H1 (cell line): Measurements from ENCODE around the gene KIF11. TPM values are rescaled to one million over a fixed set of nuclear protein-coding genes. Genes with fewer than 3 reads are reported as not detected.

Experiments
- CHD1 ChIP-seq: IDR thresholded peaks from 2 replicates; pipeline ENCODE4 v1.6.1; 2012; ENCODE audit warnings: low read depth, low read length, improper control_type of control experiment
- HDAC2 ChIP-seq, 2 experiments: fragments of 300-600 bp in 1 of 2; sonication (generic) in 1 of 2; IDR thresholded peaks; 2 replicates each; pipeline ENCODE4 v1.6.1; 2011 to 2012; ENCODE audit warnings: low read depth in 2 of 2, low read length in 2 of 2, mild to moderate bottlenecking in 2 of 2, moderate library complexity in 2 of 2, borderline replicate concordance in 1 of 2, inconsistent platforms in 1 of 2
- KDM1A ChIP-seq: fragments of 200-600, 300-600 bp; sonication (generic); IDR thresholded peaks from 2 replicates; pipeline ENCODE4 v1.7.1; 2016; ENCODE audit warnings: mild to moderate bottlenecking, low read length, borderline replicate concordance
- RFX5 ChIP-seq: IDR thresholded peaks from 2 replicates; pipeline ENCODE4 v1.6.1; 2011; ENCODE audit warnings: low read depth, low read length, improper control_type of control experiment, borderline replicate concordance
- TEAD4 ChIP-seq: IDR thresholded peaks from 2 replicates; pipeline ENCODE4 v1.6.1; 2012; ENCODE audit warnings: low read depth, low read length, inconsistent platforms, mixed read lengths
- polyA plus RNA-seq, 7 experiments: library from polyadenylated mRNA; depleted of rRNA in 3 of 7; stranded (reverse) in 5 of 7; unstranded in 2 of 7; fragments of >200 nt in 5 of 7; fragments of 200-250 nt in 2 of 7; gene quantifications; 1 replicate in 5 of 7; 2 replicates in 1 of 7; 4 replicates in 1 of 7; pipeline versions ENCODE4 v1.2.1 to v1.2.3, GENCODE V29; 2011 to 2013; ENCODE audit warnings: missing spikeins in 2 of 7, mixed read lengths in 2 of 7
- total RNA-seq: library from RNA; stranded (reverse); fragmentation: NEBNext Ultra II Directional; extraction: Animal tissue kit (Norgen Biotek cat#: 25700); gene quantifications from 2 replicates; pipeline ENCODE4 v1.2.1, GENCODE V29; 2021
- TF ChIP-seq, protein P1 (sequence below): IDR thresholded peaks from 2 replicates; pipeline ENCODE4 v1.6.1; 2011; ENCODE audit warnings: low read depth, mild to moderate bottlenecking, low read length; ENCODE audit not compliant: insufficient read depth

Gene KIF11
- total and polyA plus RNA-seq, 2 of the 8 experiments (the other 6 are each of a cell fraction or from before 2014, with no cell fraction given): 11.1 to 59.2 TPM

DNA sequence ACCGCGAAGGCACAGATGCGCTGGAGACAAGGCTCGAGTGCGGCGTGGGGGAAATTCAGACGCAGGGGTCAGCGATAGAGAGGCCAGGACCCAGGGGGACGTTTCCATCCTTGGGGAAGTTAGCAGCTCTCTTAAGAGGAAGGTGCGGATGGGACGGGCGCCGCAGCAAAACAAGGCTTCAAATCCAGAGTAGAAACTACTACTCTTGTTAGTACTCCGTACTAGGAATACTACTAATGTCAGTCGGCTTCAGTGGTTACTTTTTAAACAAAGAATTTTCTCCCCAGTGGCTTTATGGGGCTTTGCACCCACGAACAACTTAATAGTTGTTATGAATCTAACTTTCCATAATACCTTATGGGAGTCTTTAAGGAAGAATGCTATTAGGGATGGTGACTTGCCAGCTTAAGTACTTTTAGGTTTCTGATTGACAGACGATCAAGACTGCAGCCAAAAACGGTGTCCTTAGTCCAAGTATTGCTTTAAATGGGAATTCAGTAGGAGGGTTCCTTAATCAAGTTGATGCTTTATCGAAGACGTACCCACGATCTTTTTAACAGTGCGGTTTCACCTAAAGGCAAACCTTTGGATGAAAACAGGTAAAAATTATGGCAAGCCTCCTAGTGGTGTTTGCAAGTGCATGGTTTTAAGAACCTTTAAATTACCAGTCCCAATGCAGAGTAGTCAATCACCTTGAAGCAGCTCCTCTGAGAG lies 18.2 kb upstream of the KIF11 start (continued):
- TF ChIP-seq RFX5: no peak
- TF ChIP-seq KDM1A: no peak
- TF ChIP-seq TEAD4: 0 out of 2 replicates have a peak, but pooled peaks have one; percentile 29
- no peak for TF ChIP-seq CHD1
- no peak for TF ChIP-seq HDAC2 (IDR thresholded peaks at IDR 0.05; ENCODE audit: borderline replicate concordance in 1 of 2, low read depth in 2 of 2, low read length in 2 of 2)
- TF ChIP-seq, protein P1, sequence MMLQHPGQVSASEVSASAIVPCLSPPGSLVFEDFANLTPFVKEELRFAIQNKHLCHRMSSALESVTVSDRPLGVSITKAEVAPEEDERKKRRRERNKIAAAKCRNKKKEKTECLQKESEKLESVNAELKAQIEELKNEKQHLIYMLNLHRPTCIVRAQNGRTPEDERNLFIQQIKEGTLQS: no peak
